GM12878 (cell line): ENCODE results near the gene BORCS6. TPM values are rescaled to one million over a fixed set of nuclear protein-coding genes. Genes with fewer than 3 reads are reported as not detected.

Experiments used
- ATAC-seq: fragments of 200-7000 bp; cut with Tn5 transposase; 3 replicates; pipeline ENCODE4 v1.9.1; 2020; ENCODE audit warnings: mild to moderate bottlenecking, moderate library complexity
- BruUV-seq: library from RNA; stranded (reverse); fragments of 400-500 nt; replicated peaks from 2 replicates; lab custom pipeline; 2021; lab: Mats Ljungman, UMichigan
- CTCF ChIA-PET: fragments of 300-600 bp; sonication (Branson Sonifier 250); formaldehyde crosslinking; extraction: SDS; loops from one replicate; lab custom pipeline; 2021; ENCODE audit warnings: inconsistent platforms; lab: Yijun Ruan, JAX
- POLR2A ChIA-PET: fragments of 350-600 bp; formaldehyde crosslinking; extraction: SDS; loops from one replicate; lab custom pipeline; 2021; ENCODE audit warnings: inconsistent platforms; lab: Charles Lee
- RAD21 ChIA-PET: fragments of 300-600 bp; sonication (Branson Sonifier 250); formaldehyde crosslinking; loops from one replicate; lab custom pipeline; 2023; ENCODE audit warnings: antibody characterized with exemption; ENCODE audit not compliant: unreplicated experiment; lab: Charles Lee
- SMC1A ChIA-PET: fragments of 300-600 bp; sonication (Branson Sonifier 250); formaldehyde crosslinking; loops from one replicate; lab custom pipeline; 2023; ENCODE audit not compliant: unreplicated experiment, uncharacterized antibody; lab: Charles Lee
- DNase-seq: peaks from one replicate; pipeline ENCODE4 v3.0.0-alpha.2; 2011; ENCODE audit warnings: low read depth, low spot score
- FAIRE-seq: peaks from 3 replicates; lab custom pipeline; 2011; peaks lifted over from hg19 to GRCh38; lab: Jason Lieb, UNC
- H2AFZ ChIP-seq: 2 replicates; pipeline ENCODE4 v1.6.0; 2011; ENCODE audit warnings: low read depth, low read length, control low read depth; ENCODE audit not compliant: control insufficient read depth
- H3K27ac ChIP-seq: 2 replicates; pipeline ENCODE4 v1.5.1; 2011; ENCODE audit warnings: control low read depth; ENCODE audit not compliant: control insufficient read depth, insufficient read depth
- H3K27me3 ChIP-seq, 2 experiments: replicated peaks in 1 of 2; 2 replicates each; pipeline versions ENCODE4 v1.6.0 to v1.6.1; 2011; ENCODE audit warnings: low read length in 1 of 2; ENCODE audit not compliant: control insufficient read depth in 2 of 2, insufficient read depth in 2 of 2
- H3K36me3 ChIP-seq, 2 experiments: 2 replicates each; pipeline ENCODE4 v1.5.1; 2011; ENCODE audit warnings: low read length in 1 of 2; ENCODE audit not compliant: control insufficient read depth in 2 of 2, insufficient read depth in 2 of 2
- H3K4me1 ChIP-seq: 2 replicates; pipeline ENCODE4 v1.6.1; 2011; ENCODE audit warnings: mild to moderate bottlenecking, low read length, moderate library complexity, mixed read lengths; ENCODE audit not compliant: control insufficient read depth, insufficient read depth
- H3K4me2 ChIP-seq: 2 replicates; pipeline ENCODE4 v1.6.0; 2011; ENCODE audit warnings: control low read depth; ENCODE audit not compliant: control insufficient read depth, insufficient read depth
- H3K4me3 ChIP-seq: fragments of 200-600 bp; sonication (generic); 2 replicates; pipeline ENCODE4 v1.5.1; 2016
- H3K79me2 ChIP-seq: 2 replicates; pipeline ENCODE4 v1.6.0; 2011; ENCODE audit warnings: low read length; ENCODE audit not compliant: control insufficient read depth, insufficient read depth
- H3K9ac ChIP-seq: 2 replicates; pipeline ENCODE4 v1.8.0; 2011; ENCODE audit warnings: low read length, control low read depth, mixed read lengths; ENCODE audit not compliant: control insufficient read depth, insufficient read depth
- H3K9me3 ChIP-seq: replicated peaks from 3 replicates; pipeline ENCODE4 v1.5.1; 2011; ENCODE audit warnings: mild to moderate bottlenecking, low read length; ENCODE audit not compliant: control insufficient read depth, insufficient read depth
- H4K20me1 ChIP-seq: 2 replicates; pipeline ENCODE4 v1.6.0; 2011; ENCODE audit not compliant: control insufficient read depth, insufficient read depth
- HCFC1 ChIP-seq: fragments of 150-350 bp; IDR thresholded peaks from 2 replicates; pipeline ENCODE4 v1.6.1; 2014; ENCODE audit warnings: low read length
- JUND ChIP-seq: IDR thresholded peaks from 2 replicates; pipeline ENCODE4 v1.6.1; 2012; ENCODE audit warnings: low read depth, mild to moderate bottlenecking, low read length, improper control_type of control experiment, moderate library complexity
- KDM1A ChIP-seq: fragments of 200-600 bp; sonication (generic); IDR thresholded peaks from 2 replicates; pipeline ENCODE4 v1.6.1; 2016; ENCODE audit warnings: borderline replicate concordance
- POLR2AphosphoS5 ChIP-seq: IDR thresholded peaks from 2 replicates; pipeline ENCODE4 v1.6.1; 2011; ENCODE audit warnings: mild to moderate bottlenecking, low read length, inconsistent platforms
- SMC3 ChIP-seq: IDR thresholded peaks from 2 replicates; pipeline ENCODE4 v1.6.1; 2011; ENCODE audit warnings: low read length, improper control_type of control experiment, borderline replicate concordance
- SPI1 ChIP-seq: IDR thresholded peaks from 2 replicates; pipeline ENCODE4 v1.6.1; 2011; ENCODE audit warnings: low read depth, mild to moderate bottlenecking, low read length, moderate library complexity, borderline replicate concordance; ENCODE audit not compliant: insufficient read depth
- ZNF274 ChIP-seq: IDR thresholded peaks from one replicate; pipeline ENCODE4 v1.8.0; 2011; ENCODE audit not compliant: insufficient read length, insufficient read depth
- ZNF592 ChIP-seq: fragments of 450-650 bp; IDR thresholded peaks from 2 replicates; pipeline ENCODE4 v1.6.1; 2017; ENCODE audit warnings: mild to moderate bottlenecking, moderate library complexity
- ZZZ3 ChIP-seq: IDR thresholded peaks from 2 replicates; pipeline ENCODE4 v1.6.1; 2011; ENCODE audit warnings: low read depth; ENCODE audit not compliant: control insufficient read depth, insufficient read length
- WGBS: methylation state at CpG from one replicate; pipeline ENCODE4 v1.1.6; 2016; ENCODE audit warnings: low lambda C conversion rate; ENCODE audit not compliant: insufficient replicate concordance, insufficient coverage; ENCODE audit errors: missing lambda C conversion rate; 5-methylcytosine and 5-hydroxymethylcytosine counted together
- in situ Hi-C: fragments of 300-500 bp; cut with MboI; formaldehyde crosslinking; loops from 9 replicates; pipeline ENCODE4 v1.14.3; 2018; ENCODE audit warnings: mixed read lengths
- intact Hi-C: fragments of 100-400 bp; cut with micrococcal nuclease; formaldehyde crosslinking; loops from one replicate; pipeline ENCODE4 v1.14.2; 2022; ENCODE audit not compliant: unreplicated experiment
- polyA plus RNA-seq, 11 experiments: library from polyadenylated mRNA; depleted of rRNA in 4 of 11; unstranded in 6 of 11; stranded (reverse) in 5 of 11; fragments of >200 nt; fragmentation: Nextera tagmentation in 4 of 11; fragmentation: Illumina TruSeq in 1 of 11; extraction: Ambion mirVana in 4 of 11; extraction: Trizol in 1 of 11; gene quantifications; 1 replicate in 1 of 11; 2 replicates in 10 of 11; pipeline versions ENCODE4 v1.2.1 to v1.2.3, GENCODE V29; 2011 to 2016; ENCODE audit warnings: inconsistent platforms in 2 of 11, missing spikeins in 2 of 11, low read depth in 1 of 11
- total RNA-seq, 4 experiments: library from RNA; depleted of rRNA in 3 of 4; stranded (reverse); fragments of >200 nt in 3 of 4; fragmentation: Illumina TruSeq in 1 of 4; extraction: Trizol in 1 of 4; gene quantifications; 2 replicates each; pipeline versions ENCODE4 v1.2.1 to v1.2.3, GENCODE V29; 2013 to 2021

The BORCS6 gene
- total and polyA plus RNA-seq, 10 of the 15 experiments (the other 5 are each of a cell fraction or from before 2014, with no cell fraction given) = 0.37 to 14.1 (median 6.7) TPM

- in situ Hi-C loops (no loop called here), intact Hi-C loops (no loop called here)
- H3K9ac ChIP-seq = no peak overlapping the region
- H3K4me2 ChIP-seq = no peak overlapping the region
- ChIA-PET CTCF (interaction anchor here (1.1 to 5.4 kb wide), 5 partner anchors 10 to 22 kb away, joined by 3 to 40 read pairs (median 5); partner anchors contain the start of genes ALOXE3 and PER1), SMC1A (interaction anchor here (0.9 to 3.0 kb wide), 2 partner anchors 10 to 39 kb away, joined by 3 to 13 read pairs; no protein-coding TSS in a partner anchor), POLR2A (interaction anchor here (1.6 to 5.0 kb wide), 3 partner anchors 9 to 15 kb away, joined by 6 to 37 read pairs (median 29); partner anchors contain the start of gene PER1), RAD21 (interaction anchor here (0.6 to 4.0 kb wide), 5 partner anchors 10 to 111 kb away, joined by 3 to 32 read pairs (median 4); partner anchors contain the start of gene CTC1)
- H2AFZ ChIP-seq = no peak overlapping the region
- no peak for TF ChIP-seq SPI1
- no peak for TF ChIP-seq SMC3
- DNase-seq (no peak), ATAC-seq (no peak), FAIRE-seq (no peak)
- peaks cover 7% of the 10 kb centered on the region for H3K4me1 ChIP-seq
- H3K27me3 ChIP-seq = no peaks in the 10 kb centered on the region
- H4K20me1 ChIP-seq = no peaks in the 10 kb centered on the region
- H3K79me2 ChIP-seq = no peaks in the 10 kb centered on the region
- WGBS = 83% methylated on average over 7 of the region's 7 CpGs
- no peak overlapping the region for H3K27ac ChIP-seq
- H3K36me3 ChIP-seq = peaks cover 3 to 19% of the 10 kb centered on the region in 2 experiments
- H3K4me3 ChIP-seq = no peak overlapping the region
- BruUV-seq = no TSS peak
- no peaks in the 10 kb centered on the region for H3K9me3 ChIP-seq
Observed at GRCh38 chr17:8141045-8141444, 48.9 kb downstream of the BORCS6 start.

- TSS peak; percentile 56 for BruUV-seq
Observed at GRCh38 chr17:8140065-8141029, 49.6 kb downstream of the BORCS6 start.

More at GRCh38 chr17:8140065-8141029, 49.6 kb downstream of the BORCS6 start:
- H3K4me2 ChIP-seq = no peak overlapping the region
- H4K20me1 ChIP-seq = no peaks in the 10 kb centered on the region
- peaks cover 7% of the 10 kb centered on the region for H3K4me1 ChIP-seq
- TF ChIP-seq ZNF274 (no peak), ZNF592 (no peak), JUND (no peak), SMC3 (no peak), HCFC1 (no peak), POLR2AphosphoS5 (peak; percentile 52), ZZZ3 (no peak), KDM1A (no peak)
- 87% methylated on average over 18 of the region's 18 CpGs for WGBS
- intact Hi-C loops = no loop called here
- RAD21 ChIA-PET = interaction anchor here (1.0 to 4.0 kb wide), 5 partner anchors 11 to 112 kb away, joined by 3 to 33 read pairs (median 4); no protein-coding TSS in a partner anchor
- POLR2A ChIA-PET = interaction anchor here (1.6 to 5.0 kb wide), 4 partner anchors 9 to 21 kb away, joined by 6 to 37 read pairs (median 17); partner anchors contain the start of genes ALOXE3 and PER1
- ATAC-seq = no peak
- in situ Hi-C loops = no loop called here
- H3K9ac ChIP-seq = no peak overlapping the region
- CTCF ChIA-PET = interaction anchor here (1.1 to 5.4 kb wide), 8 partner anchors 10 to 160 kb away, joined by 3 to 40 read pairs (median 20); partner anchors contain the start of genes ALOXE3 and PER1
- FAIRE-seq = no peak
- DNase-seq = no peak
- no peaks in the 10 kb centered on the region for H3K79me2 ChIP-seq
- SMC1A ChIA-PET = interaction anchor here (0.9 to 4.4 kb wide), 6 partner anchors 10 to 81 kb away, joined by 3 to 42 read pairs (median 14); partner anchors contain the start of gene HES7
- H3K4me3 ChIP-seq = no peak overlapping the region
- H3K27ac ChIP-seq = no peak overlapping the region
- peaks cover 3 to 15% of the 10 kb centered on the region in 2 experiments for H3K36me3 ChIP-seq
- no peak overlapping the region for H2AFZ ChIP-seq
- H3K9me3 ChIP-seq = no peaks in the 10 kb centered on the region
- H3K27me3 ChIP-seq = no peaks in the 10 kb centered on the region
